Activated CD4-positive, alpha-beta T cell treated with anti-CD3 and anti-CD28 coated beads, Interleukin-2, amount 10 ng/mL, durations not matched to agents 24 days and 14 days (primary cell): ENCODE results near the gene CALCOCO2. TPM values are rescaled to one million over a fixed set of nuclear protein-coding genes. Genes with fewer than 3 reads are reported as not detected.

Experiments used
- DNase-seq: peaks from one replicate; pipeline ENCODE4 v3.0.0; 2022
- H3K27ac Mint-ChIP-seq: one replicate; pipeline ENCODE4 v1.8.0; 2022; ENCODE audit warnings: mild to moderate bottlenecking, mixed read lengths
- H3K27me3 Mint-ChIP-seq: one replicate; pipeline ENCODE4 v1.8.0; 2022; ENCODE audit warnings: mixed read lengths
- H3K36me3 Mint-ChIP-seq: one replicate; pipeline ENCODE4 v1.8.0; 2022; ENCODE audit warnings: low read depth, mild to moderate bottlenecking, mixed read lengths
- H3K4me1 Mint-ChIP-seq: one replicate; pipeline ENCODE4 v1.8.0; 2021; ENCODE audit warnings: mixed read lengths
- H3K4me3 Mint-ChIP-seq: one replicate; pipeline ENCODE4 v1.8.0; 2022; ENCODE audit warnings: mild to moderate bottlenecking, moderate library complexity, mixed read lengths
- H3K9me3 Mint-ChIP-seq: one replicate; pipeline ENCODE4 v1.8.0; 2021; ENCODE audit warnings: mixed read lengths
- intact Hi-C: fragments of 100-400 bp; cut with micrococcal nuclease; formaldehyde crosslinking; loops from one replicate; pipeline ENCODE4 v1.15.1; 2023
- total RNA-seq: library from RNA; stranded (reverse); gene quantifications from 2 replicates; pipeline ENCODE4 v1.2.3, GENCODE V29; 2022

The CALCOCO2 gene
- total RNA-seq, 1 donor from 2014 or later: 48.1 TPM

- peaks cover 24% of the 10 kb centered on the region for H3K4me1 Mint-ChIP-seq
- H3K9me3 Mint-ChIP-seq: no peaks in the 10 kb centered on the region
- no peaks in the 10 kb centered on the region for H3K27me3 Mint-ChIP-seq
- peak overlapping the region; percentile 15 for H3K27ac Mint-ChIP-seq
- DNase-seq: no peak
- intact Hi-C loops: no loop called here
- peaks cover 22% of the 10 kb centered on the region for H3K36me3 Mint-ChIP-seq
- H3K4me3 Mint-ChIP-seq: no peak overlapping the region
Measured at GRCh38 chr17:48905987-48906515, 75.2 kb downstream of the CALCOCO2 start.

DNA sequence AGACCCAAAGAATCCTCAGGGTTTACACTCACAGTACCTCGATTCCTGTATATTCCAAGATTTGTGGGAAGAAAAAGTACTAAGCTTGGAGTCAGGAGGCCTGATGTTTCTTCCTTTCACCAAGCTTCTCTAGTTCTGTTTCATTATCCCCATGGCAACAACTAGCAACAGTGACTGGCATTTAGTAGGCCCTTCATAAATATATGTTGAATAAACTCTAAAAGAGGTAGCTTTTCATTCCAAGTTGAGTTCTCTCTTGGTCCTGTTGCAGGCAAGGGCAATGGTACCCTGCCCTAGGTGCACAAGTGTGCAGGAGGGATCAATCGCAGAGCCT, 76.8 kb downstream of the CALCOCO2 start:
- DNase-seq: no peak
- Mint-ChIP-seq H3K27ac (peak overlapping the region; percentile 98), H3K36me3 (peaks cover 34% of the 10 kb centered on the region), H3K4me1 (peaks cover 38% of the 10 kb centered on the region), H3K27me3 (no peaks in the 10 kb centered on the region), H3K9me3 (no peaks in the 10 kb centered on the region), H3K4me3 (peak overlapping the region; percentile 96)
- intact Hi-C loops: loop anchor here (1.0 to 2.0 kb wide), 3 partner anchors 15 to 285 kb away; partner anchors contain the start of genes ATP5MC1 and SNF8

DNA sequence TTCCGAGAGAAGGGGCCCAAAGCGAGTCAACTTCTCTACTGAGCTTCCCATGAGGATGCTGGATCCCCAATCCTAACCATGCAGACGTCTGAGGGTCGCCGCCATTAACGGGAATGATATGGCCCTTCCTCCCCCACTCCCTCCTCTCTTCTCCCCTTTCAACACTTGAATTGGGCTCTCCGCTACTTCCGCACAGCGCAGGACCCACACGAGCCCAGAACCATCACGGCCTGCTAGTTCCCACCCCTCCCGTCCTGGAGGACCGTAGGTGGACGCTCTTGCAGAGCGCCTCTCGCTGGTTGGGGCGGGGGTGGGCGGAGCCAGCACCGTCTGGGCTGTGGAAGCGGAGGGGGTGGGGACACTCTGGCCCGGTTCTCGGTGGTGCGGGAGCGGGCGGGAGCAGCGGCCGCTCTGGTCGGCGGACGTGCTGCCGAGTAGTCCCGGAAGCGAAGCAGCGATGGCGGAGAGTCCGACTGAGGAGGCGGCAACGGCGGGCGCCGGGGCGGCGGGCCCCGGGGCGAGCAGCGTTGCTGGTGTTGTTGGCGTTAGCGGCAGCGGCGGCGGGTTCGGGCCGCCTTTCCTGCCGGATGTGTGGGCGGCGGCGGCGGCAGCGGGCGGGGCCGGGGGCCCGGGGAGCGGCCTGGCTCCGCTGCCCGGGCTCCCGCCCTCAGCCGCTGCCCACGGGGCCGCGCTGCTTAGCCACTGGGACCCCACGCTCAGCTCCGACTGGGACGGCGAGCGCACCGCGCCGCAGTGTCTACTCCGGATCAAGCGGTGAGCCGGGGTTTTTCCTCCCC, 77.4 kb downstream of the CALCOCO2 start, which contains the start of gene UBE2Z:
Gene UBE2Z (plus strand): TSS at position 361 of the 797 bp plus-strand sequence. CDS start 97 bp downstream, at position 458.
- intact Hi-C loops: loop anchor here (1.0 to 2.0 kb wide), 3 partner anchors 16 to 285 kb away; partner anchors contain the start of genes ATP5MC1 and SNF8
- Mint-ChIP-seq H3K36me3 (peaks cover 40% of the 10 kb centered on the region), H3K4me1 (peaks cover 39% of the 10 kb centered on the region)

GRCh38 chr17:48908853-48909394, 78.1 kb downstream of the CALCOCO2 start:
- intact Hi-C loops: loop anchor here (1.0 to 2.0 kb wide), 3 partner anchors 17 to 284 kb away; partner anchors contain the start of genes ATP5MC1 and SNF8
- Mint-ChIP-seq H3K27ac (peak overlapping the region; percentile 89), H3K9me3 (no peaks in the 10 kb centered on the region), H3K4me3 (peak overlapping the region; percentile 96), H3K27me3 (no peaks in the 10 kb centered on the region), H3K4me1 (peaks cover 44% of the 10 kb centered on the region), H3K36me3 (peaks cover 45% of the 10 kb centered on the region)
- DNase-seq: peak; percentile 95

More for the DNA sequence above, 77.4 kb downstream of the CALCOCO2 start, which contains the start of gene UBE2Z:
- Mint-ChIP-seq H3K27me3 (no peaks in the 10 kb centered on the region), H3K9me3 (no peaks in the 10 kb centered on the region), H3K4me3 (peak within 1 kb of the TSS; percentile 96), H3K27ac (peak within 1 kb of the TSS; percentile 98)
- DNase-seq: peak; percentile 95

DNA sequence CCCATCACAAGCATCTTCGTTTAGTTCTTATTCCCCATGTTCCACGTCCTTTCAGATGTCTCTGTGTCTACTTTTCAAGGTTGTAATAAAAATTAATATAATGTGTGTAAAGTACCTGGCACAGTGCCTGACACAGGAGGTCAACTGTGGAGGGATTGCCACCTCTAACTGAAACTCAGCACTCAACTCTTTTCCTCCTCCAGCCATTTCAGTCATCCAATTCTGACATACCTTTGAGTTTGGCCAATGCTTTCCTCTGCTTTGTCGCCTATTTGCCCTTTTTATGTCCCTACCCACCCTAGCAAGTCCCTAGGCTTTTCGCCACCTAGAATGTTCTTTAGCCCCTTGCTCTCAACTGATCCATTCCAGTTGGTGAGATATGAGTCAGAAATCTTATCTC, 78.9 kb downstream of the CALCOCO2 start:
- H3K27me3 Mint-ChIP-seq: no peaks in the 10 kb centered on the region
- H3K9me3 Mint-ChIP-seq: no peaks in the 10 kb centered on the region
- H3K36me3 Mint-ChIP-seq: peaks cover 52% of the 10 kb centered on the region
- intact Hi-C loops: loop anchor here (2.0 kb wide), 2 partner anchors 35 to 283 kb away; partner anchors contain the start of gene SNF8
- no peak for DNase-seq
- H3K4me1 Mint-ChIP-seq: peaks cover 52% of the 10 kb centered on the region
- peak overlapping the region; percentile 89 for H3K27ac Mint-ChIP-seq
- H3K4me3 Mint-ChIP-seq: peak overlapping the region; percentile 96

GRCh38 chr17:48910370-48910769, 79.5 kb downstream of the CALCOCO2 start:
- Mint-ChIP-seq H3K4me3 (peak overlapping the region; percentile 96), H3K27ac (peak overlapping the region; percentile 53), H3K36me3 (peaks cover 53% of the 10 kb centered on the region), H3K9me3 (no peaks in the 10 kb centered on the region), H3K27me3 (no peaks in the 10 kb centered on the region), H3K4me1 (peaks cover 55% of the 10 kb centered on the region)
- intact Hi-C loops: no loop called here
- no peak for DNase-seq

DNA sequence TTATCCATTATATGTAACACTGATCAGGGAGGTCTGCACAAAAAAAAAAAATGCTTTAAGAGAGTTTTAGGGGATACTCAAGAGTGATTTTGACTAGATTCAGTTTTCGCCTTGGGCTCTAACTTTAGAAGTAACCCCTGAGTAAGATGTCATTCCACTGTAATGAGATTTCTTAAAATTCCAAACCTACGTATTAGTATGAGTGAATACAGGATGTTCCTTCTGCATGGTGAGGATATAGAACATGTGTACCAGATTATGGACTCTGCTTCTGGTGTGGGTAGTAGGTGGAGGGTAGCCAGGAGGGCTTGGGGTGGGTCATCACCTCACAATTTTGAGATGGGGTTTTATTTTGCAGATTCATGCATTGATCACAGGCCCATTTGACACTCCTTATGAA, 81.6 kb downstream of the CALCOCO2 start:
- peaks cover 63% of the 10 kb centered on the region for H3K4me1 Mint-ChIP-seq
- H3K9me3 Mint-ChIP-seq: no peaks in the 10 kb centered on the region
- H3K4me3 Mint-ChIP-seq: no peak overlapping the region
- peak overlapping the region; percentile 14 for H3K27ac Mint-ChIP-seq
- no peak for DNase-seq
- intact Hi-C loops: no loop called here
- no peaks in the 10 kb centered on the region for H3K27me3 Mint-ChIP-seq
- H3K36me3 Mint-ChIP-seq: peaks cover 68% of the 10 kb centered on the region

Other genes with a start within 250 kb of the CALCOCO2 start
- gene HOXB3, start 240.8 kb upstream of the CALCOCO2 start, total RNA-seq: 3.6 and 3.7 TPM in 2 replicates
- not detected in 2 replicates for gene HOXB5, start 237.3 kb upstream of the CALCOCO2 start, total RNA-seq
- 0.33 and 0.36 TPM in 2 replicates for gene HOXB6, start 226.0 kb upstream of the CALCOCO2 start, total RNA-seq
- gene HOXB7, start 220.0 kb upstream of the CALCOCO2 start, total RNA-seq: 0.30 and 0.36 TPM in 2 replicates
- not detected in 2 replicates for gene HOXB8, start 215.7 kb upstream of the CALCOCO2 start, total RNA-seq
- gene HOXB9, start 204.7 kb upstream of the CALCOCO2 start, total RNA-seq: 0.21 and 0.30 TPM in 2 replicates
- not detected in 2 replicates for gene PRAC1, start 108.5 kb upstream of the CALCOCO2 start, total RNA-seq
- gene PRAC2, start 107.8 kb upstream of the CALCOCO2 start, total RNA-seq: not detected in 2 replicates
- gene HOXB13, start 102.3 kb upstream of the CALCOCO2 start, total RNA-seq: not detected in 2 replicates
- not detected in 2 replicates for gene TTLL6, start 13.8 kb upstream of the CALCOCO2 start, total RNA-seq
- gene ATP5MC1, start 61.8 kb downstream of the CALCOCO2 start, total RNA-seq: 160 and 176 TPM in 2 replicates
- gene UBE2Z, start 77.4 kb downstream of the CALCOCO2 start, total RNA-seq: 89.3 and 91.4 TPM in 2 replicates
- gene SNF8, start 113.8 kb downstream of the CALCOCO2 start, total RNA-seq: 143 and 147 TPM in 2 replicates
- gene GIP, start 137.6 kb downstream of the CALCOCO2 start, total RNA-seq: not detected in 2 replicates
- 0.09 TPM in 1 of 2 replicates, not detected in the other for gene IGF2BP1, start 166.3 kb downstream of the CALCOCO2 start, total RNA-seq